HepG2 (cell line): ENCODE results near the gene BCAS3. TPM values are rescaled to one million over a fixed set of nuclear protein-coding genes. Genes with fewer than 3 reads are reported as not detected.
A peak's percentile ranks its signal among the peaks of the same experiment; 100 is the strongest.

ENCODE experiments used
- ATAC-seq: fragments of 200-7000 bp; cut with Tn5 transposase; 3 replicates; pipeline ENCODE4 v1.9.1; 2020; ENCODE audit warnings: mild to moderate bottlenecking, moderate library complexity
- BruUV-seq: library from RNA; stranded (reverse); fragments of 400-500 nt; replicated peaks from 2 replicates; lab custom pipeline; 2021; lab: Mats Ljungman, UMichigan
- CTCF ChIA-PET: fragments of 300-600 bp; formaldehyde crosslinking; extraction: SDS; loops from one replicate; lab custom pipeline; 2021; ENCODE audit warnings: low total read pairs, inconsistent platforms, low intra/inter-chr PET ratio; lab: Yijun Ruan, JAX
- POLR2A ChIA-PET: fragments of 350-600 bp; sonication (Branson Sonifier 250); formaldehyde crosslinking; loops from one replicate; lab custom pipeline; 2020; ENCODE audit warnings: antibody characterized with exemption, inconsistent platforms; lab: Yijun Ruan, JAX
- DNase-seq: peaks from one replicate; pipeline ENCODE4 v3.0.0-alpha.2; 2015; ENCODE audit warnings: low spot score
- FAIRE-seq: peaks from 3 replicates; lab custom pipeline; 2011; peaks lifted over from hg19 to GRCh38; lab: Jason Lieb, UNC
- H2AFZ ChIP-seq: one replicate; pipeline ENCODE4 v1.6.1; 2011; ENCODE audit warnings: low read length, inconsistent platforms
- H3K27ac ChIP-seq: fragments of 300-600 bp; 3 replicates; pipeline ENCODE4 v1.8.0; 2011; ENCODE audit warnings: mixed run types, mild to moderate bottlenecking, mixed read lengths, low read length, inconsistent platforms; ENCODE audit not compliant: insufficient read depth; ENCODE audit errors: extremely low read length
- H3K27me3 ChIP-seq, 2 experiments: fragments of 200-600 bp in 1 of 2; 2 replicates in 1 of 2; 3 replicates in 1 of 2; pipeline versions ENCODE4 v1.6.0 to v1.8.0; 2011; ENCODE audit warnings: low read length in 2 of 2, mild to moderate bottlenecking in 2 of 2, moderate library complexity in 2 of 2, inconsistent platforms in 1 of 2; ENCODE audit not compliant: insufficient read depth in 2 of 2, control insufficient read depth in 1 of 2
- H3K36me3 ChIP-seq, 2 experiments: fragments of 200-600 bp in 1 of 2; replicated peaks in 1 of 2; 2 replicates in 1 of 2; 3 replicates in 1 of 2; pipeline versions ENCODE4 v1.5.1 to v1.8.0; 2011; ENCODE audit warnings: low read length in 2 of 2, inconsistent platforms in 1 of 2; ENCODE audit not compliant: insufficient read depth in 2 of 2, control insufficient read depth in 1 of 2
- H3K4me1 ChIP-seq: 2 replicates; pipeline ENCODE4 v1.5.1; 2012; ENCODE audit warnings: low read length, inconsistent platforms; ENCODE audit not compliant: insufficient read depth
- H3K4me2 ChIP-seq: 2 replicates; pipeline ENCODE4 v1.6.0; 2011; ENCODE audit warnings: low read depth, low read length, inconsistent platforms
- H3K4me3 ChIP-seq, 3 experiments: fragments of 200-600 bp in 1 of 3; sonication (generic), shearing (Covaris generic) in 1 of 3; replicated peaks in 1 of 3; 2 replicates each; pipeline ENCODE4 v1.5.1; 2011 to 2016; ENCODE audit warnings: low read length in 3 of 3, inconsistent platforms in 2 of 3, low read depth in 2 of 3, mild to moderate bottlenecking in 2 of 3, control low read depth in 1 of 3, mixed read lengths in 1 of 3; ENCODE audit not compliant: insufficient read depth in 1 of 3
- H3K79me2 ChIP-seq: one replicate; pipeline ENCODE4 v1.6.1; 2011; ENCODE audit warnings: low read length, inconsistent platforms; ENCODE audit not compliant: insufficient read depth
- H3K9ac ChIP-seq: 2 replicates; pipeline ENCODE4 v1.6.0; 2011; ENCODE audit warnings: mild to moderate bottlenecking, low read depth, low read length, inconsistent platforms; ENCODE audit not compliant: insufficient read depth
- H3K9me3 ChIP-seq: 2 replicates; pipeline ENCODE4 v1.5.1; 2012; ENCODE audit warnings: mild to moderate bottlenecking, low read length
- H4K20me1 ChIP-seq: 2 replicates; pipeline ENCODE4 v1.6.0; 2011; ENCODE audit warnings: inconsistent platforms, mild to moderate bottlenecking, low read length, moderate library complexity; ENCODE audit not compliant: insufficient read depth
- GFI1 ChIP-seq: sonication (generic); formaldehyde crosslinking; IDR thresholded peaks from 2 replicates; pipeline ENCODE4 v1.5.0; 2020; ENCODE audit warnings: missing genetic modification reagents, mild to moderate bottlenecking, borderline replicate concordance
- HINFP ChIP-seq: sonication (generic); formaldehyde crosslinking; IDR thresholded peaks from 2 replicates; pipeline ENCODE4 v1.4.0; 2020; ENCODE audit warnings: low read depth, mild to moderate bottlenecking, missing genetic modification reagents
- HNRNPL ChIP-seq: fragments of 200-400 bp; formaldehyde crosslinking; IDR thresholded peaks from 2 replicates; pipeline ENCODE4 v1.6.1; 2017; ENCODE audit warnings: mild to moderate bottlenecking, low read depth, low read length
- LCORL ChIP-seq, 2 experiments: fragments of 450-650 bp in 1 of 2; sonication (generic) in 1 of 2; formaldehyde crosslinking in 1 of 2; IDR thresholded peaks; 2 replicates each; pipeline versions ENCODE4 v1.5.0 to v1.6.1; 2017 to 2020; ENCODE audit warnings: antibody characterized with exemption in 1 of 2, missing genetic modification reagents in 1 of 2
- NR0B2 ChIP-seq: sonication (generic); formaldehyde crosslinking; IDR thresholded peaks from 2 replicates; pipeline ENCODE4 v1.4.0; 2020; ENCODE audit warnings: mild to moderate bottlenecking, missing genetic modification reagents
- RAD21 ChIP-seq: fragments of 450-650 bp; formaldehyde crosslinking; IDR thresholded peaks from 2 replicates; pipeline ENCODE4 v1.5.0; 2020; ENCODE audit warnings: mild to moderate bottlenecking
- ZNF33A ChIP-seq: sonication (generic); formaldehyde crosslinking; IDR thresholded peaks from 2 replicates; pipeline ENCODE4 v1.5.1; 2020; ENCODE audit warnings: missing genetic modification reagents, mild to moderate bottlenecking, moderate library complexity, borderline replicate concordance
- ZNF737 ChIP-seq: sonication (generic); formaldehyde crosslinking; IDR thresholded peaks from 2 replicates; pipeline ENCODE4 v1.5.0; 2020; ENCODE audit warnings: missing genetic modification reagents, mild to moderate bottlenecking, borderline replicate concordance
- WGBS: methylation state at CpG from one replicate; pipeline ENCODE4 v1.1.6; 2017; ENCODE audit warnings: low lambda C conversion rate; 5-methylcytosine and 5-hydroxymethylcytosine counted together
- in situ Hi-C: cut with HindIII; loops from 2 replicates; pipeline ENCODE4 v1.10.0; 2017; ENCODE audit warnings: low pct_unique_long_range_greater_than_20kb; ENCODE audit not compliant: extremely low pct_ligation_motif_present
- intact Hi-C: fragments of 100-400 bp; cut with micrococcal nuclease; formaldehyde crosslinking; loops from one replicate; pipeline ENCODE4 v1.10.0; 2022; ENCODE audit not compliant: unreplicated experiment
- polyA plus RNA-seq, 8 experiments: library from polyadenylated mRNA; depleted of rRNA in 3 of 8; stranded (reverse) in 7 of 8; unstranded in 1 of 8; fragments of >200 nt; fragmentation: Illumina TruSeq in 4 of 8; extraction: Trizol in 4 of 8; gene quantifications; 2 replicates each; pipeline versions ENCODE4 v1.2.1 to v1.2.3, GENCODE V29; 2011 to 2016; ENCODE audit warnings: low read depth in 4 of 8, missing spikeins in 1 of 8, mixed read lengths in 1 of 8; ENCODE audit not compliant: insufficient read depth in 1 of 8
- total RNA-seq, 5 experiments: library from RNA; depleted of rRNA; stranded (reverse); fragments of >200 nt; fragmentation: Illumina TruSeq; extraction: Trizol; gene quantifications; 2 replicates each; pipeline ENCODE4 v1.2.3, GENCODE V29; 2016; ENCODE audit warnings: low read depth in 1 of 5
- TF ChIP-seq, protein P1 (sequence below): sonication (generic); formaldehyde crosslinking; IDR thresholded peaks from 2 replicates; pipeline ENCODE4 v1.4.0; 2020; ENCODE audit warnings: missing genetic modification reagents, borderline replicate concordance

Gene BCAS3
- total and polyA plus RNA-seq, 2 of the 13 experiments (the other 11 are each of a cell fraction or from before 2014, with no cell fraction given), result 10.7 to 11.2 TPM

- TF ChIP-seq ZNF737 (CRISPR knock-in tag), result peak; percentile 45; the same call in 1 of the 2 replicates
- no peak for TF ChIP-seq GFI1 (CRISPR knock-in tag)
- TF ChIP-seq LCORL (IDR thresholded peaks at IDR 0.05), result no peak
- TF ChIP-seq LCORL (CRISPR knock-in tag; IDR thresholded peaks at IDR 0.05), result peak; percentile 32; the same call in 1 of the 2 replicates
- peak; percentile 96; the same call in 1 of the 2 replicates for TF ChIP-seq HNRNPL
- TF ChIP-seq HINFP (CRISPR knock-in tag), result 0 out of 2 replicates have a peak, but pooled peaks have one; percentile 7
- peak; percentile 32; the same call in 1 of the 2 replicates for TF ChIP-seq RAD21 (CRISPR knock-in tag)
These were observed 715.9 kb downstream of the BCAS3 start (continued) for GRCh38 chr17:61393550-61393903.

- POLR2A ChIA-PET, result interaction anchor here (0.9 to 2.5 kb wide), 9 partner anchors 9 to 58 kb away, joined by 3 to 34 read pairs (median 6); no protein-coding TSS in a partner anchor
- intact Hi-C loops, result loop anchor here (1.0 to 10.0 kb wide), 3 partner anchors 31 to 669 kb away; no protein-coding TSS in a partner anchor
- CTCF ChIA-PET, result interaction anchor here (1.0 kb wide), 1 partner anchor 157 kb away, joined by 5 read pairs; no protein-coding TSS in a partner anchor
- WGBS, result 8% methylated on average over 6 of the region's 7 CpGs
- peak overlapping the region; percentile 4 to 53 (median 24); a peak in 5 of 6 replicates for H3K4me3 ChIP-seq
- BruUV-seq, result no TSS peak
- no peak overlapping the region for H2AFZ ChIP-seq
- peak; percentile 97 for DNase-seq
- no peaks in the 10 kb centered on the region for H3K27me3 ChIP-seq
- FAIRE-seq, result peak; percentile 97
- H3K4me1 ChIP-seq, result peaks cover 78% of the 10 kb centered on the region
- peak overlapping the region; percentile 83 for H3K4me2 ChIP-seq
- ATAC-seq, result peak; percentile 67
- in situ Hi-C loops, result loop anchor here (5.0 to 10.0 kb wide), 2 partner anchors 392 to 669 kb away; no protein-coding TSS in a partner anchor
- peaks cover 21% of the 10 kb centered on the region for H3K79me2 ChIP-seq
- H3K36me3 ChIP-seq, result no peaks in the 10 kb centered on the region; a peak in 1 of 5 replicates
- peak overlapping the region; percentile 61 for H3K9ac ChIP-seq
- H3K27ac ChIP-seq, result peak overlapping the region; percentile 70
- no peaks in the 10 kb centered on the region for H4K20me1 ChIP-seq
- no peaks in the 10 kb centered on the region for H3K9me3 ChIP-seq
- TF ChIP-seq, protein P1, sequence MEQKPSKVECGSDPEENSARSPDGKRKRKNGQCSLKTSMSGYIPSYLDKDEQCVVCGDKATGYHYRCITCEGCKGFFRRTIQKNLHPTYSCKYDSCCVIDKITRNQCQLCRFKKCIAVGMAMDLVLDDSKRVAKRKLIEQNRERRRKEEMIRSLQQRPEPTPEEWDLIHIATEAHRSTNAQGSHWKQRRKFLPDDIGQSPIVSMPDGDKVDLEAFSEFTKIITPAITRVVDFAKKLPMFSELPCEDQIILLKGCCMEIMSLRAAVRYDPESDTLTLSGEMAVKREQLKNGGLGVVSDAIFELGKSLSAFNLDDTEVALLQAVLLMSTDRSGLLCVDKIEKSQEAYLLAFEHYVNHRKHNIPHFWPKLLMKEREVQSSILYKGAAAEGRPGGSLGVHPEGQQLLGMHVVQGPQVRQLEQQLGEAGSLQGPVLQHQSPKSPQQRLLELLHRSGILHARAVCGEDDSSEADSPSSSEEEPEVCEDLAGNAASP (CRISPR knock-in tag), result peak; percentile 55; the same call in 1 of the 2 replicates
- TF ChIP-seq NR0B2 (CRISPR knock-in tag) (no peak), ZNF33A (no peak)
These were observed 716.4 kb downstream of the BCAS3 start for GRCh38 chr17:61393904-61394629.
